DMS114 treated with DMSO at 0.1 percent for 48 hours (cell line): ENCODE data around the gene ARL5B.

ENCODE experiments used
- DNase-seq: peaks from one replicate; lab custom pipeline; 2025; ENCODE audit not compliant: unreplicated experiment; lab: John Stamatoyannopoulos, UW

Gene ARL5B

DNA sequence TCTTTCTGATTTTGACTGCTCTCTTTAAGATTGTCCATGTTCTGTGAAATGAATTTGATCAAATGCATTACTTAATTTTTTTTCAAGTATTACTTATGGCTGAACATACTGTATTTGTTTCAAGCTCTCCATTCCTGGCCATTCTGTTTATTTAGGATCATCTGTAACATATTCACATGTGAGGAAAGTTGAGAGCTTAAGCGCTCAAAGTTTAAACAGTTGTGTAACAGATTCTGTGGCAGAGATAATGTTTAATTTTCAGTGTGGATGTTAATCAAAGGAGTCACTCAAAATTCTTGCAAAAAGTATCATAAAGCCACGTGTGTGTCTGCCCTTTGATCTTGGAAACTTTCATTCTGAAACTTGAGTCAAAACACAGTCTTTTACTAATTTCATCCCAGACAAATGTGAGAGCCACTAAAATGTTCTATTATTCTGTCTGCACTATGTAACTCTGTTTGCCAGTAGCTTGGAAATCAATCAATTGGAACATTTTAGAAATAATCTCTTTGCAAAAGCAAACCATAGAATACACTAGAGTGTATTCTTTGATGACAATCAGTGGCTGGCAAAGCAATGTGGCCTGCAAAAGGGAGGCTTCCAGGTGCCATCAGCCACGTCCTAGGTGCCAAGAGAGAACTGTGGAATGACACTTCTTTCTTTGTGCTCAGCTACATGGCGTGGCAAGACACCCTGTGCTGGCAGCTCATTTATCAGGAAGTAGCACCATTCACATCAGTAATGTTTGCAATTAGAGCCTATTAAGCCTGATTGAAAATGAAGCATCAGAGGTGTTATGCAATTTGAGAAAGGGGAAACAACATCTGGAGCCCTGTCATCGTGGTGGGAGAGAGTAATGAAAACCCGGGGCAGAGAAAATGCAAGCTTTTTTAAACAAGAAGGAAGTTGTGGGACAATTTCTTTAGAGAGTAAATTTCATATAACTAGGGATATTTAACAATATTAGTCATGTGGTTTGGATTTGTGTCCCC lies 40.9 kb downstream of the ARL5B start:
- DNase-seq: no peak

- DNase-seq: no peak
Observed at GRCh38 chr10:18703521-18703920, 44.3 kb downstream of the ARL5B start.

- DNase-seq: no peak
Observed at GRCh38 chr10:18710201-18710653, 51.0 kb downstream of the ARL5B start.

DNA sequence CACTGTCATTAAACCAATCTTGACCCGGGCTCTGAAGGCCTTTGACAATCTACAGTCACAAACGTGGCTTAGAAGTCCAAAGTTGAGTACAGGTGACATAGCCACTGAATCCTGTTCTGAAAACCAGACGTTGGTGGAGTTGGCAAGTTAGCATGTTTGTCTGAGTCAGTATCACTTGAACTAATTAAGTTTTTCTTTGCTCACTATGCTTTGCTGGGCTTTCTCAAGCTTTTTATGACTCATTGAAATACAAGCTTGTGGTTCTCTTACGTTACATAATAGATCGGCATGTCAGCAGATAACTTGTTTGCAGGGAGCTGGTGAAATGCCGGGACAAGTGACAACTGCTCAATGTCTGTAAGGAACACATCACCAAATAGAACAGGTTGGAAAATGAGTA lies 53.8 kb downstream of the ARL5B start:
- DNase-seq: no peak

GRCh38 chr10:18718991-18719390 lies 59.8 kb downstream of the ARL5B start:
- DNase-seq: no peak

GRCh38 chr10:18719811-18720210 lies 60.6 kb downstream of the ARL5B start:
- DNase-seq: no peak

DNA sequence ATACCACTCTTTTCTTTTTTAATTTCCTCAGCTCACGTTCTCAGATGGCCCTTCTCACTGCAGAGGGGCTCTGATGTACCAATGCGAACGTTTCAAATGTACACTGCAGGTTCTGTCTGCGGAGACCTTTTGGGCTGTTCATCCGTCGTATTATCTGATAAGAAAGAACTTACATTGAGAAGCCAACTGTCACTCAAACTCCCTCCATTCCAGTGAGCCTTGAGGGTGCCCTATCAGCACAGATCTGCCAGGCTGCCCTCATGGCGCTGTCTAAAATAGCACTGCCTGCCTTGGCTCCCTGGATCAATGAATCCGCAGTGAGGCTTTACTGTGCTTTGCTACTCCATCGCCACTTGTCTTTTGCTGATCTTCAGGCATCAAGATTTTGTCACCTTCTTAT lies 61.8 kb downstream of the ARL5B start:
- no peak for DNase-seq

DNA sequence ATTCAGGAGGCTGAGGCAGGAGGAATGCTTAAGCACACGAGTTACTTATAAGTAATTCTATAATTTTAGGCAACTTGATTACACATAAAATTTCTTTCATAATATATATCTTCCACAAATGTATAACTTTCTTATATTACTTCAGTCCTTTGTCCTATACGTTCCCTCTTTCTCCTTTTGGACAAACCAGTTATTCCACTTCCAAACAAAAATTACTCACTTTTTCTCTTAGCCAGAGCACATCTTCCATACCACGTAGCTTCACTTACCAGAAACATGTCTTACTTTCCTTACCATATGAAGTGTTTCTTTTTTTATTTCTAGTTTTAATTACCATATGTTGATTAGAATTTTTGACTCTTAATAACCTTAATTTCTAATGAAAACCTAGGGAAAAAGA lies 64.6 kb downstream of the ARL5B start:
- DNase-seq: no peak
